ENCODE measurements around the gene EPHA8. TPM values are rescaled to one million over a fixed set of nuclear protein-coding genes. Genes with fewer than 3 reads are reported as not detected.

Gene EPHA8
- polyA plus RNA-seq, 2 of the 4 experiments (the other 2 are of a cell fraction) = not detected

DNA sequence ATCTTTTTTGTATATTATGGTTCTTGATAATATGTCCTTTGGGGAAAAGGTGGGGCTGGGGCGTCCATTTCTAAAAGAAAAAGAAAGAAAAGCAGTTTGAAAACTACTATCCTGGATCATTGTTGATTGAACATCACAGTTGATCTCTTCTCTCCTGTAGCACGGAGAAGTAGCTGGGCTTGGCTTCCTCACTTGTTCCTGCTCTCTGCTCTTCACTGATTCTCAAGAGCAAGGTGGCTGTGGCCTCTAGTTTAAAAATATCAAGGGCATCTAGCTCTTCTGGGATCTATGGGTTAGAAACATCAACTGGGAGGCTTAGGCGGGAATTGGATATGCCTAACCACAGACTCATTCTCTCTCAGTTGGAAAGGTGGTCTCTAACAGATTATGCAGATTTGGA, 38.1 kb upstream of the EPHA8 start:
- H3K9me3 ChIP-seq = no peaks in the 10 kb centered on the region
- 85% methylated on average over 3 of the region's 3 CpGs for WGBS (ENCODE audit: missing lambda C conversion rate)
- H3K4me3 ChIP-seq = no peak overlapping the region
- no peak overlapping the region for H3K4me2 ChIP-seq
- no peaks in the 10 kb centered on the region for H3K4me1 ChIP-seq
- CTCF ChIA-PET = interaction anchor here (0.6 to 1.1 kb wide), 2 partner anchors 21 to 966 kb away, joined by 3 read pairs; no protein-coding TSS in a partner anchor
- no peak for FAIRE-seq
- no peak for ATAC-seq
- TF ChIP-seq, protein P1, sequence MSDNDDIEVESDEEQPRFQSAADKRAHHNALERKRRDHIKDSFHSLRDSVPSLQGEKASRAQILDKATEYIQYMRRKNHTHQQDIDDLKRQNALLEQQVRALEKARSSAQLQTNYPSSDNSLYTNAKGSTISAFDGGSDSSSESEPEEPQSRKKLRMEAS (IDR thresholded peaks at IDR 0.05) = no peak
- TF ChIP-seq SMC3 (IDR thresholded peaks at IDR 0.05) (no peak), ZNF302 (CRISPR knock-in tag; IDR thresholded peaks at IDR 0.05) (no peak), HEYL (CRISPR knock-in tag; IDR thresholded peaks at IDR 0.05) (no peak), HOXA7 (CRISPR knock-in tag; IDR thresholded peaks at IDR 0.05) (no peak), KDM5A (IDR thresholded peaks at IDR 0.05) (no peak), FOSL2 (IDR thresholded peaks at IDR 0.05) (no peak), FOSL2 (CRISPR knock-in tag; IDR thresholded peaks at IDR 0.05) (no peak), RNF2 (IDR thresholded peaks at IDR 0.05; ENCODE audit: borderline replicate concordance, low read depth) (no peak), ZC3H11A (IDR thresholded peaks at IDR 0.05) (no peak), JUN (IDR thresholded peaks at IDR 0.05) (no peak), HOXB5 (CRISPR knock-in tag; IDR thresholded peaks at IDR 0.05) (no peak), EP300 (IDR thresholded peaks at IDR 0.05) (no peak), FOXS1 (CRISPR knock-in tag; IDR thresholded peaks at IDR 0.05) (no peak), HDAC2 (IDR thresholded peaks at IDR 0.05) (no peak)
- TF ChIP-seq, protein P2, sequence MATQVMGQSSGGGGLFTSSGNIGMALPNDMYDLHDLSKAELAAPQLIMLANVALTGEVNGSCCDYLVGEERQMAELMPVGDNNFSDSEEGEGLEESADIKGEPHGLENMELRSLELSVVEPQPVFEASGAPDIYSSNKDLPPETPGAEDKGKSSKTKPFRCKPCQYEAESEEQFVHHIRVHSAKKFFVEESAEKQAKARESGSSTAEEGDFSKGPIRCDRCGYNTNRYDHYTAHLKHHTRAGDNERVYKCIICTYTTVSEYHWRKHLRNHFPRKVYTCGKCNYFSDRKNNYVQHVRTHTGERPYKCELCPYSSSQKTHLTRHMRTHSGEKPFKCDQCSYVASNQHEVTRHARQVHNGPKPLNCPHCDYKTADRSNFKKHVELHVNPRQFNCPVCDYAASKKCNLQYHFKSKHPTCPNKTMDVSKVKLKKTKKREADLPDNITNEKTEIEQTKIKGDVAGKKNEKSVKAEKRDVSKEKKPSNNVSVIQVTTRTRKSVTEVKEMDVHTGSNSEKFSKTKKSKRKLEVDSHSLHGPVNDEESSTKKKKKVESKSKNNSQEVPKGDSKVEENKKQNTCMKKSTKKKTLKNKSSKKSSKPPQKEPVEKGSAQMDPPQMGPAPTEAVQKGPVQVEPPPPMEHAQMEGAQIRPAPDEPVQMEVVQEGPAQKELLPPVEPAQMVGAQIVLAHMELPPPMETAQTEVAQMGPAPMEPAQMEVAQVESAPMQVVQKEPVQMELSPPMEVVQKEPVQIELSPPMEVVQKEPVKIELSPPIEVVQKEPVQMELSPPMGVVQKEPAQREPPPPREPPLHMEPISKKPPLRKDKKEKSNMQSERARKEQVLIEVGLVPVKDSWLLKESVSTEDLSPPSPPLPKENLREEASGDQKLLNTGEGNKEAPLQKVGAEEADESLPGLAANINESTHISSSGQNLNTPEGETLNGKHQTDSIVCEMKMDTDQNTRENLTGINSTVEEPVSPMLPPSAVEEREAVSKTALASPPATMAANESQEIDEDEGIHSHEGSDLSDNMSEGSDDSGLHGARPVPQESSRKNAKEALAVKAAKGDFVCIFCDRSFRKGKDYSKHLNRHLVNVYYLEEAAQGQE (IDR thresholded peaks at IDR 0.05) = no peak
- H3K27ac ChIP-seq = no peak overlapping the region
- no peak for DNase-seq (ENCODE audit: low read depth in 1 of 2, low spot score in 1 of 2)
- POLR2A ChIA-PET = no interaction called here

DNA sequence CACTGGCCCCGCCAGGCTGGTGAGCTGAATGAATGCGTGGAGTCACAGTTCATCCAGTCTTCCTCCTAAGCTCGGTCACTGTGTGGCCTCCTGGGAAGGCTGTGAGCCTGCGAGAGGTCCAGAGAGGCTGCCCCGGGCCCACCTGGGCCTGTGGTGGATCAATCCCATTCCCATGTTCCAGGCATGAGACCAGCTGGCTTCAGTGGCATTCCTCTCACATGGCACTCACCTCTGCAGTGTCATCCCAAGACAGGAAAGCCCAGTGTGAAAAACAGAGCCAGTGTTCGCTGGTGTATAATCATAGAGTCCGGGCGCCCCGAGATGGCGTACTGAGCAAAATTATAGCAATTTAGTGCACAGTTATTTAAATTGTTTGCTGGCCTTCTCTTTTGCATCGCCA, 37.6 kb upstream of the EPHA8 start:
- POLR2A ChIA-PET = no interaction called here
- Histone ChIP-seq H3K27ac (no peak overlapping the region), H3K9me3 (no peaks in the 10 kb centered on the region), H3K4me1 (no peaks in the 10 kb centered on the region), H3K4me2 (no peak overlapping the region), H3K4me3 (no peak overlapping the region)
- TF ChIP-seq GATA3 (IDR thresholded peaks at IDR 0.05; ENCODE audit: borderline replicate concordance) (no peak), POLR2A (IDR thresholded peaks at IDR 0.05; ENCODE audit: low read length) (no peak)
- CTCF ChIA-PET = interaction anchor here (1.1 kb wide), 1 partner anchor 21 kb away, joined by 3 read pairs; no protein-coding TSS in a partner anchor
- no peak for FAIRE-seq
- no peak for DNase-seq (ENCODE audit: low read depth in 1 of 2, low spot score in 1 of 2)
- 97% methylated on average over 7 of the region's 11 CpGs for WGBS (ENCODE audit: missing lambda C conversion rate)
- no peak for ATAC-seq

DNA sequence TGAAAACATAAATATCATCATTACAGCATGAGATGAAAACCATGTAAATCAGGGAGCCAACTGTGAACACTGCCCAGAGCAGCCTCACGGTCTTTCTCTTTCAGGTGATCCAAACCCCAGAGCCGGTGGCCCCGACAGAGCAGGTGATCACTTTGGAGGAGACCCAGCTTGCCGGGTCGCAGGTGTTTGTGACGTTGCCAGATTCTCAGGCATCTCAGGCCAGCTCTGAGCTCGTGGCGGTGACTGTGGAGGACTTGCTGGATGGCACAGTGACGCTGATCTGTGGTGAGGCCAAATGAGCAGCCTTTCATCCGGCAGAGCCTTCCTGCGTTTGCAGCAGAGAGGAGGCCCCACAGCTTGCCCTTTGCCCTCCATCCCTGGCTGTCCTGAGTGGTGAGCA, 37.2 kb upstream of the EPHA8 start:
- no peak for DNase-seq (ENCODE audit: low read depth in 1 of 2, low spot score in 1 of 2)
- Histone ChIP-seq H3K4me1 (no peaks in the 10 kb centered on the region), H3K27ac (no peak overlapping the region), H3K4me3 (no peak overlapping the region), H3K4me2 (no peak overlapping the region), H3K9me3 (no peaks in the 10 kb centered on the region)
- 94% methylated on average over 8 of the region's 11 CpGs for WGBS (ENCODE audit: missing lambda C conversion rate)
- no peak for FAIRE-seq
- no peak for ATAC-seq
- ChIA-PET CTCF (interaction anchor here (1.1 to 1.7 kb wide), 2 partner anchors 22 to 105 kb away, joined by 3 to 4 read pairs; no protein-coding TSS in a partner anchor), POLR2A (no interaction called here)
- TF ChIP-seq ZC3H11A (IDR thresholded peaks at IDR 0.05) (no peak), GATA3 (IDR thresholded peaks at IDR 0.05; ENCODE audit: borderline replicate concordance) (no peak), TP53 (CRISPR knock-in tag; IDR thresholded peaks at IDR 0.05) (no peak), BHLHE40 (IDR thresholded peaks at IDR 0.05; ENCODE audit: low read depth, low read length) (no peak), POLR2AphosphoS2 (conservative IDR thresholded peaks at IDR 0.05; ENCODE audit: low read length) (no peak)
